Endodermal cell (in vitro differentiated cells): ENCODE measurements around the gene PLA2G4C. TPM values are rescaled to one million over a fixed set of nuclear protein-coding genes. Genes with fewer than 3 reads are reported as not detected.
"Not testable (repeated sequence)": the region's sequence is repeated elsewhere in the genome, so short reads cannot be mapped to it uniquely, and the experiment has no call there.

ENCODE experiments used
- DNase-seq: peaks from one replicate; pipeline ENCODE4 v3.0.0-alpha.2; 2017
- H3K27ac ChIP-seq: 2 replicates; pipeline ENCODE4 v1.5.1; 2013; ENCODE audit warnings: mild to moderate bottlenecking, low read depth, low read length, moderate library complexity
- H3K27me3 ChIP-seq: 2 replicates; pipeline ENCODE4 v1.6.1; 2013; ENCODE audit warnings: mild to moderate bottlenecking, low read length, moderate library complexity; ENCODE audit not compliant: insufficient read depth, control insufficient read depth, poor library complexity, severe bottlenecking
- H3K36me3 ChIP-seq: 2 replicates; pipeline ENCODE4 v1.7.0; 2013; ENCODE audit warnings: mild to moderate bottlenecking, low read length, moderate library complexity; ENCODE audit not compliant: control insufficient read depth, insufficient read depth
- H3K4me1 ChIP-seq: one replicate; pipeline ENCODE4 v1.7.0; 2013; ENCODE audit warnings: low read length; ENCODE audit not compliant: control insufficient read depth, insufficient read depth
- H3K4me3 ChIP-seq: 2 replicates; pipeline ENCODE4 v1.5.1; 2013; ENCODE audit warnings: mild to moderate bottlenecking, low read length, moderate library complexity
- H3K9ac ChIP-seq: 2 replicates; pipeline ENCODE4 v1.6.1; 2013; ENCODE audit warnings: mild to moderate bottlenecking, low read length, moderate library complexity; ENCODE audit not compliant: poor library complexity, severe bottlenecking; ENCODE audit errors: extremely low read depth
- H3K9me3 ChIP-seq: 2 replicates; pipeline ENCODE4 v1.6.1; 2013; ENCODE audit warnings: mild to moderate bottlenecking, low read length, moderate library complexity; ENCODE audit not compliant: control insufficient read depth
- H3K27ac Mint-ChIP-seq: 2 replicates; pipeline ENCODE4 v1.8.0; 2020; ENCODE audit warnings: mixed read lengths
- H3K27me3 Mint-ChIP-seq: 2 replicates; pipeline ENCODE4 v1.8.0; 2021; ENCODE audit warnings: mild to moderate bottlenecking, mixed read lengths; ENCODE audit not compliant: insufficient read depth
- H3K36me3 Mint-ChIP-seq: 2 replicates; pipeline ENCODE4 v1.8.0; 2020; ENCODE audit warnings: low read depth, mixed read lengths
- H3K4me1 Mint-ChIP-seq: 2 replicates; pipeline ENCODE4 v1.8.0; 2020; ENCODE audit warnings: mixed read lengths
- H3K4me3 Mint-ChIP-seq: 2 replicates; pipeline ENCODE4 v1.8.0; 2020; ENCODE audit warnings: mild to moderate bottlenecking, moderate library complexity, mixed read lengths
- H3K9me3 Mint-ChIP-seq: 2 replicates; pipeline ENCODE4 v1.8.0; 2020; ENCODE audit warnings: mild to moderate bottlenecking, mixed read lengths
- WGBS, 2 experiments: methylation state at CpG; one replicate each; pipeline versions ENCODE4 v1.1.5 to v1.1.7; 2013; ENCODE audit warnings: missing lambda C conversion rate in 2 of 2, mixed read lengths in 1 of 2; ENCODE audit not compliant: insufficient coverage in 1 of 2, insufficient read length in 1 of 2; 5-methylcytosine and 5-hydroxymethylcytosine counted together
- total RNA-seq, 2 donors: library from RNA; stranded (reverse); fragmentation: NEBNext Ultra II Directional in 1 of 2; extraction: Animal tissue kit (Norgen Biotek cat#: 25700) in 1 of 2; gene quantifications; 2 replicates in 1 of 2; 3 replicates in 1 of 2; pipeline ENCODE4 v1.2.1, GENCODE V29; 2021
- TF ChIP-seq, protein P1 (sequence below): fragments of 200-600 bp; sonication (generic); conservative IDR thresholded peaks from 2 replicates; pipeline ENCODE4 v1.5.0; 2021; ENCODE audit warnings: antibody characterized with exemption, mild to moderate bottlenecking

Gene PLA2G4C
- total RNA-seq, 2 donors from 2014 or later: 1.3 to 1.4 TPM

DNA sequence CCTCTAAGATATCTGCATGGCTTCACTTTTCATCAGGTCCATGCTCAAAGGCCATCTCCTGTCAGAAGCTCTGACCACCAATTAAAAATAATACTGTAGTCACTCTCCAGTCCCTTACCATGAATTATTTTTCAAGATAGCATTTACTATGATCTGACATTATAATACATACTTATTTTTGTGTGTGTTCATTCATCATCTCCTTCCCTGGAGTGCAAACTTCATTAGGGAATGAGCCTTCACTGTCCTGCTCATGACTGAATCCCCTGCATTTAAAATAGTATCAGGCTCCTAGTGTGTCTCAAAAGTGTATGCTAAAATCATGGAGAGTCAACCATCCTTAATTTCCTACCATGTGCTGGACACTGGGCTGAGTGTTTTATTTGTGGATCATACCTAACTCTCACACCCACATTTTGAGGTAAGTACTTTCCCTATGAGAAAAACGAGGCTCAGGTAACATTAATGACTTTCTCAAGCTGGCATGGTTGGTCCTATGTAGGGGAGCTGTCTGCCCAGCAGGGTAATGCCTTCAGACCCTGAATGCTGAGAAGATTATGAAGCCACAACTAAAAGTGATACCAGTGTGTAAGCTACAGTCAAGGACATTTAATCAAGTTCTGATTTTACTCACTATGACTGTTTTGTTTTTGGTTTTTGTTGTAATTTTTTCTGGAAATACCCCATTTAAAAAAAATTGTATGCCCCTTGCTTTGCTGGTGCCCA is 16.3 kb downstream of the PLA2G4C start:
- H3K27ac Mint-ChIP-seq: no peak overlapping the region
- 25 to 42% methylated on average over 1 of the region's 1 CpG for WGBS, 2 experiments

DNA sequence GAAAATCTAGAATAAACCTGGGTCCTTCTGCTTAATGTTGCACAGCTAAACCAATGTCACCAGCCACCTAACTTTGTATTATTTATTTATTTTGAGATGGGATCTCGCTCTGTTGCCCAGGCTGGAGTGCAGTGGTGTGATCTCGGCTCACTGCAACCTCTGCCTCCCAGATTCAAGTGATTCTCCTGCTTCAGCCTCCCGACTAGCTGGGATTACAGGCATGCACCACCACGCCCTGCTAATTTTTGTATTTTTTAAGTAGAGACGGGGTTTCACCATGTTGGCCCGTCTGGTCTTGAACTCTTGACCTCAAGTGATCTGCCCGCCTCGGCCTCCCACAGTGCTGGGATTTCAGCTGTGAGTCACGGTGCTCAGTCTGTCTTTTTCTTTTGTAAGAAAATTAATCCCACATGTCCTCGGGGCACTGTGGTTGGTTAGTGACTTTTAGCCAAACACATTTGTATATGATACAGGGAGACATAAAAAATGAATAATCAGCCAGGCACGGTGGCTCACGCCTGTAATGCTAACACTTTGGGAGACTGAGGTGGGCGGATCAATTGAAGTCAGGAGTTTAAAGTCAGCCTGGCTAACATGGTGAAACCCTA is 19.4 kb downstream of the PLA2G4C start:
- H3K36me3 ChIP-seq, H3K4me3 Mint-ChIP-seq, H3K27ac Mint-ChIP-seq, DNase-seq, H3K27ac ChIP-seq, H3K9me3 ChIP-seq, H3K27me3 ChIP-seq, H3K36me3 Mint-ChIP-seq, H3K4me3 ChIP-seq, H3K4me1 ChIP-seq, H3K9ac ChIP-seq, H3K4me1 Mint-ChIP-seq, H3K27me3 Mint-ChIP-seq, H3K9me3 Mint-ChIP-seq: not testable (repeated sequence)
- 65 to 87% methylated on average over 9 to 13 of the region's 13 CpGs for WGBS, 2 experiments

More for the DNA sequence above, 16.3 kb downstream of the PLA2G4C start:
- no peaks in the 10 kb centered on the region for H3K9me3 ChIP-seq
- H3K4me3 ChIP-seq: no peak overlapping the region
- H3K27me3 Mint-ChIP-seq: peaks cover 10% of the 10 kb centered on the region
- no peaks in the 10 kb centered on the region for H3K4me1 ChIP-seq
- H3K36me3 Mint-ChIP-seq: no peaks in the 10 kb centered on the region
- H3K27me3 ChIP-seq: no peaks in the 10 kb centered on the region
- DNase-seq: no peak
- TF ChIP-seq, protein P1, sequence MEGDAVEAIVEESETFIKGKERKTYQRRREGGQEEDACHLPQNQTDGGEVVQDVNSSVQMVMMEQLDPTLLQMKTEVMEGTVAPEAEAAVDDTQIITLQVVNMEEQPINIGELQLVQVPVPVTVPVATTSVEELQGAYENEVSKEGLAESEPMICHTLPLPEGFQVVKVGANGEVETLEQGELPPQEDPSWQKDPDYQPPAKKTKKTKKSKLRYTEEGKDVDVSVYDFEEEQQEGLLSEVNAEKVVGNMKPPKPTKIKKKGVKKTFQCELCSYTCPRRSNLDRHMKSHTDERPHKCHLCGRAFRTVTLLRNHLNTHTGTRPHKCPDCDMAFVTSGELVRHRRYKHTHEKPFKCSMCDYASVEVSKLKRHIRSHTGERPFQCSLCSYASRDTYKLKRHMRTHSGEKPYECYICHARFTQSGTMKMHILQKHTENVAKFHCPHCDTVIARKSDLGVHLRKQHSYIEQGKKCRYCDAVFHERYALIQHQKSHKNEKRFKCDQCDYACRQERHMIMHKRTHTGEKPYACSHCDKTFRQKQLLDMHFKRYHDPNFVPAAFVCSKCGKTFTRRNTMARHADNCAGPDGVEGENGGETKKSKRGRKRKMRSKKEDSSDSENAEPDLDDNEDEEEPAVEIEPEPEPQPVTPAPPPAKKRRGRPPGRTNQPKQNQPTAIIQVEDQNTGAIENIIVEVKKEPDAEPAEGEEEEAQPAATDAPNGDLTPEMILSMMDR: no peak
- H3K9me3 Mint-ChIP-seq: no peaks in the 10 kb centered on the region
- no peaks in the 10 kb centered on the region for H3K36me3 ChIP-seq
- H3K27ac ChIP-seq: no peak overlapping the region
- H3K9ac ChIP-seq: no peak overlapping the region
- H3K4me1 Mint-ChIP-seq: no peaks in the 10 kb centered on the region
- no peak overlapping the region for H3K4me3 Mint-ChIP-seq

DNA sequence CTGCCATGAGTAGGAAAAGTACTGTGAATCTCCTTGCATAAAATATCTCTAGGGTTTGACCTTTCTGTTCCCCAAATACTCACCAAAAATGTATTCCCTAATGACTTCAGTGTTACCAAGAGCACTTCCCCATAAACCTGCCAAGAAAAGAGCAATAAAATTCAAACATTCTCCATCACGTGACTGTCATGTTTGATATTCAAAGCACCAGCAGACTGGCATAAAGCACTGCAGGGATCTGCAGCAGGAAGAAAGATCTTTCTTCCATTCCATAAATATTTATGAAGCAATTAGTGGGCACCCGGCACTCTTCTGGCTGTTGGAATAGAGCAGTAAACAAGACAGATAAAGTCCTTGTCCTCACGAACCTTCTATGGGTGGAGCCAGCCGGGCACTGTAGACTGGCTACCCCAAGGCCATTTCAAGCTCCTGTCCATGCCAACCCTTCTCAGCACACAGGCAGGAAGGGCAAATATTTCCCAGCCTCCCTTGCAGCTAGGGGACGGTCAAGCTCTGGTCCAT is 20.3 kb downstream of the PLA2G4C start:
- Mint-ChIP-seq H3K4me1 (no peaks in the 10 kb centered on the region), H3K36me3 (no peaks in the 10 kb centered on the region), H3K9me3 (peaks cover 9% of the 10 kb centered on the region), H3K4me3 (no peak overlapping the region), H3K27ac (no peak overlapping the region), H3K27me3 (peaks cover 5% of the 10 kb centered on the region)
- H3K27me3 ChIP-seq: no peaks in the 10 kb centered on the region
- no peaks in the 10 kb centered on the region for H3K36me3 ChIP-seq
- no peak overlapping the region for H3K9ac ChIP-seq
- no peak for DNase-seq
- WGBS, 2 experiments: 79 to 84% methylated on average over 4 to 5 of the region's 5 CpGs
- no peaks in the 10 kb centered on the region for H3K9me3 ChIP-seq
- H3K4me1 ChIP-seq: no peaks in the 10 kb centered on the region
- TF ChIP-seq, protein P1: no peak
- H3K27ac ChIP-seq: no peak overlapping the region
- H3K4me3 ChIP-seq: no peak overlapping the region

DNA sequence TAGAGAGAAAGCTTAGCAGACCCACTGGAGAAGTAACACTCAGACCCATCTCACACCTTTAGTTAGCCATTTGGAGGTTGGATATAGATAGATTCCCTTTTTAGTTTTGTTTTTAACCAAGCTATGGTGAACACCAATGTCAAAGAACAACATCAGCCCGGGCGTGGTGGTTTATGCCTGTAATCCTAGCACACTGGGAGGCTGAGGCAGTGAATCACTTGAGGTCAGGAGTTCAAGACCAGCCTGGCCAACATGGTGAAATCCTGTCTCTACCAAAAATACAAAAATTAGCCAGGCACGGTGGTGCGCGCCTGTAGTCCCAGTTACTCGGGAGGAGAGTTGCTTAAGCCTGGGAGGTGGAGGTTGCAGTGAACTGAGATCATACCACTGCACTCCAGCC is 21.6 kb downstream of the PLA2G4C start:
- 96 to 99% methylated on average over 3 to 6 of the region's 6 CpGs for WGBS, 2 experiments
- H3K4me1 ChIP-seq, H3K4me3 Mint-ChIP-seq, H3K27ac Mint-ChIP-seq, H3K27ac ChIP-seq, H3K4me1 Mint-ChIP-seq, DNase-seq, H3K9ac ChIP-seq, H3K27me3 ChIP-seq, H3K36me3 ChIP-seq, H3K9me3 Mint-ChIP-seq, H3K36me3 Mint-ChIP-seq, H3K9me3 ChIP-seq, H3K4me3 ChIP-seq, H3K27me3 Mint-ChIP-seq: not testable (repeated sequence)
